HG02884 (cell line): ENCODE results near the gene SRGAP3.

Experiments used
- ATAC-seq: cut with Tn5 transposase; IDR thresholded peaks from one replicate; pipeline ENCODE4 v1.9.1; 2021; ENCODE audit warnings: mild to moderate bottlenecking, moderate library complexity; ENCODE audit not compliant: unreplicated experiment

The SRGAP3 gene

DNA sequence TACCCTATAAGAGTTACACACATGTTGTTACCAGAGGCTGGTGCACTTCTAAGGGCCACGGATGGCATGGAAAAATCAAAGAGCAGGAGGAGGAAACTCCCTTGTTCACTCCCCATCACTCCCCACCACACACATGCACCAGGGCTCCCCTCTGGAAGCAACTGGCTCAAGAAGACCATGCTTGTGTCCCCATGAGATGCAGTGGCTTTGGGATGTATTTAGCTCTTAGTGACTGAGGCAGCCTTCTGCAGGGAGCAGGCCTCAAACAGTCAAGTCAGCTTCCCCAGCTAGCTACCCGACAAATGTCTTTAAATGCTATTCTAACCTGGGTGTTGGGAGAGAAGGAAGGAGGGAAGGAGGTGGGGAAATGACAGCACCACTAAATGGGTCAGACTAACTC lies 253.2 kb downstream of the SRGAP3 start:
- no peak for ATAC-seq

DNA sequence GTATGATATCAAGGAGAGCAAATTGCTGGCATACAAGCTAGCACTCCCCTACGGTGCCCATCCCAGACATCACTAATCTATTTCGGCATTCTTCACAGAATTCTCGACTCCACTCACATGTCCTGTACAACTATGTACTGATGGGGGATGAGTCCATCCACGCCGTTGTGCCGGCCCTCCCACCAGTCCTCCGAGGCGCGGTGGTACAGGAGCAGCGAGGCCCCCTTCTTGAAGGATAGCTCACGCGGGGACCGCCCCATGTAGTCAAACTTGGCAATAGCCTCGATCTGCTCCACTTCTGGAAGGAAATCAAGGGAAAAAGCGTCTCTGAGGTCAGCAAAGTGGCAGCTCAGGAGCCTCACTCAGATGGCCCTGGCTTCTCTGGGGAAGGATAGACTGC lies 255.2 kb downstream of the SRGAP3 start:
- no peak for ATAC-seq

- no peak for ATAC-seq
Observed at GRCh38 chr3:8993331-8993730, 256.1 kb downstream of the SRGAP3 start.

DNA sequence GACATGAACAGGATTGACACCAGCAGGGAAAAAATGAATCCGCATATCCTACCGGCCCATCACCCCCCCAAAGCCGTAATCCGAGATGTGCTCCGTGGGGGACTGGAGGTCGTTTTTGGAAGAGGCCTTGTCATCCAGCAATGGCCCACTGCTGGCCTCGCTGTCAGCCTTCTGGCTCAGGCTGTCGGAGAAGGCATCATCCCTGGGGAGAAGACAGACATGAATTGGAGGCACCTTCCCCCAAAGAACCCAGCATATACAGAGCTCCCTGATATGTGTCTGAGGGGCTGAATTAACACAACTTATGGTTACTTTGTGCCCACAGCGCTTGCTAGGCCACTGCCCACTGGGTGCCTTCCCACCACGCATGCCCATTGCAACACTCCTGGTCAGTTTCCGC lies 256.6 kb downstream of the SRGAP3 start:
- no peak for ATAC-seq

- no peak for ATAC-seq
Observed at GRCh38 chr3:8992199-8992598, 257.2 kb downstream of the SRGAP3 start.

GRCh38 chr3:8990266-8991215 lies 258.9 kb downstream of the SRGAP3 start:
- ATAC-seq = no peak

DNA sequence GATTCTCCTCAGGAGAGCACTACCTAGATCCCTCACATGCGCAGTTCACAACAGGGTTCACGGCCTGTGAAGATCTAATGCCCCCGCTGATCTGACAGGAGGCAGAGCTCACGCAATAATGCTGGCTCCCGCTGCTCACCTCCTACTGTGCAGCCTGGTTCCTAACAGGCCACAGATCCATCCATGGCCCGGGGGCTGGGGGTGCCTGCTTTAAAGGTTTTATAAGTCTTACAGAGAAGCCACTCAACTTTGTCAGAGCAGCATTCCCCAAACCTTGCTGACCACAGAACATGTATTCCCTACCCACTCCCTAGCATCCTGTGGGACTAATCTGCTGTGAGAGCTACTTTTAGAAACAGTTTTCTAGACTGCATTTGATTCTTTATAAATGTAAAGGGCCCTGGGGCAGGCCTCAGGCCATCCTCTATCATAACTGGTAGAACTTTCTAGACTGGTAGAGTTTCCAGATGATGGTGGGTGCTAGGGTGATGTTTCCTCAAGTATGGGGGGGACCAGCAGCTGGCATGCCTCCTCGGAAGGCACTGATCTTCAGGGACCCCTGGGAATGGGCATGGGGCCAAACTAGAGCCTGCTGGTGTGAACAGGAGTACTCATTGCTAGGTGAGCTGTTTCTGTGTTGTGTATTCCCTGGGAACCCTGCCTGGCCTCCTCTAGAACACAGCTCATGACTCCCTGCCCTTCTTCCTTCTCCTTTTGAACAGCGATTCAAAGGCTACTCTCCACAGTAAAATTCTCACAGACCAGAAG lies 260.5 kb downstream of the SRGAP3 start:
- ATAC-seq = no peak

GRCh38 chr3:8988384-8988655 lies 261.1 kb downstream of the SRGAP3 start:
- no peak for ATAC-seq

- ATAC-seq = peak; percentile 90
Observed at GRCh38 chr3:8987645-8988383, 261.6 kb downstream of the SRGAP3 start.

- no peak for ATAC-seq
Observed at GRCh38 chr3:8987226-8987625, 262.2 kb downstream of the SRGAP3 start.

DNA sequence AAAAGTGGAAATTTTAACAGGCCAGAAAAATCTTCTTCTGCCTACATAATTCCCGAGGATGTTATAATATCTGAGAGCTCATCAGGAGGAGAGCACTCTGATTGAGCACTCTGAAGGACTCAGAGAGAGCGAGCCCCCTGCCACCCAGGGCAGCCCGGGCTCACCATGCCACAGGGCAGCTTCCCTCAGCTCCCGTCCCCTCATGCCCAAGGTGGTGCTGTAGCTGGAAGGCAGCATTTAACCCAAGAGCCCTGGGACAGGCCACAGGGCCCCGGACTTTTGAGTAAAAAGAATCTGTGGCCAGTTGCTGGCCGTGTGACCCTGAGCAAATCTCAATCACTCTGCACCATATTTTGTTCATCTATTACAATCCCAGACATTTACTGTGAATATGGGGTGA lies 262.7 kb downstream of the SRGAP3 start:
- no peak for ATAC-seq

DNA sequence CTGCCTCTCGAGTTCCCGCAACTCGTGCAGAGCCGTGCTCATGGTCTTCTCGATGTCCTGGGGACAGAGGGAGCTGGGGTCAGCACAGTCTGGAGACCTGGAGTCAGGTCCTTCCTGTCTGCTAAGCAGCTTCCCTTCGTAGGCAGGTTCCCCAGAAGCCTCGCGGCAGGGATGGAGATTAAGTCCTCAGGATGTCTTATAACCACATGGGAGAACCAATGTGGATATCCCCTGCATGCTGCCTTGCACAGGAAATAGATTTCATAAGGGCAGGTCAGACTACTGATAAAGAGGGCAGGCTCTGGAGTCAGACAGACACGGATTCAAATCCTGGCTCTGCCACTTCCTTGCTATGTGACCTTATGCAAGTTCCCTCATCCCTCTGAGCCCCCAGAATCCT lies 263.6 kb downstream of the SRGAP3 start:
- no peak for ATAC-seq

DNA sequence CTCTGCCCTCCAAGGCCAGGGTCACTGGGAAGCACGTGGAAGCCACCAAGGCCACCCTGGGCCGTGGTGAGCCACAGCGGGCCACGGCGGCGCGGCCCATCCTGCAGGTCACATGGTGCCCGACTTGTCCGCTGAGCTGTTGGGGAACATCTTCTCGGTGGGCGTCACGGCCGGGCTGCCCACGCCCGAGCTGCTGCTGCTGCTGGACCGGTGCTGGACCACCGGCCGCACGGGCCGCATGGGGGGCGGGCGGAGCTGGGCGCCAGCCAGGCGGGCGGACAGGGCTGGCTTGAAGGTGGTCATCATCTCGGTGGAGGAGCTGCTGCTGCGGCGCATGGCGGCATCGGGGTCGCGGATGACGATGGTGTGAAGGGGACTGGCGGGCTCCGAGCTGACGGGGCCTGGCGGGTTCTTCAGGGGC lies 264.0 kb downstream of the SRGAP3 start:
- no peak for ATAC-seq

GRCh38 chr3:8984526-8984925 lies 264.9 kb downstream of the SRGAP3 start:
- no peak for ATAC-seq

- ATAC-seq = no peak
Observed at GRCh38 chr3:8984081-8984480, 265.4 kb downstream of the SRGAP3 start.

DNA sequence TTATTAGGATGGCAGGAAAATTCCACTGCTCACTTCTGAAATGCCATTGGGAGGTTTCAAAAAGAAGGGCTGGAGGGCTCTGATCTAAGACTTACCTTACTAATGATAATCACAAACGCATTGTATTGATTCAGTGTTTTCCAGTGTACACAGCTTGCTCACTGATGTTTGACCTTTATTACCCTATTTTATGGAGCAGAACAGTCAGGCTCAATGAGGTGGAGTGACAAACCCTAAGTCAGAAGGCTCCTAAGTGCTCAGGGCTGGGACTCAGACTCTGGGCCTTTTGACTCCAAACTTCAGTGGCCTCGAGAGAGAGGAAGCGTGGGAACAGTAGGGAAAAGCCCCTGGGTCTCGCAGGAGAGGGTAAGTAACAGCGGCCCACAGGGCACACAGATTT lies 265.9 kb downstream of the SRGAP3 start:
- no peak for ATAC-seq

GRCh38 chr3:8983026-8983425 lies 266.4 kb downstream of the SRGAP3 start:
- ATAC-seq = no peak

DNA sequence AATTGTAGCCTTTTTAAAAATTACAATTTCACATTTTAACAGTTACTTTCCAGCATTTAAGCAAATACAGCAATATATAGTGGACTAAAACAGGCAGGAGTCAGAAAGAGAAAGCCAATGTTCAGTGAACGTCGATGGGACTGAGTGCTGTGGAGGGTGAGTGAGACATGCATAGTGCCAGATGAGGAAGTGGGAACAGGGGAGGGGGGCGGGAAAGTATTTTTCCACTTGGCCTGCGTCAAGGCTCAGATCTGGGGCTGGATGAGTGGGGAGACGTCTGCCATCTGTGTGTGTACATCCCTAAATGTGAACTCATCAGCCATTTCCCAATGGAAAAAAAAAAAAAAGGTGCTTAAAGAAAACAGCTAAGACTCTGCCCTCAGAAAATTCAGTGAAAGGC lies 266.9 kb downstream of the SRGAP3 start:
- ATAC-seq = peak; percentile 54

DNA sequence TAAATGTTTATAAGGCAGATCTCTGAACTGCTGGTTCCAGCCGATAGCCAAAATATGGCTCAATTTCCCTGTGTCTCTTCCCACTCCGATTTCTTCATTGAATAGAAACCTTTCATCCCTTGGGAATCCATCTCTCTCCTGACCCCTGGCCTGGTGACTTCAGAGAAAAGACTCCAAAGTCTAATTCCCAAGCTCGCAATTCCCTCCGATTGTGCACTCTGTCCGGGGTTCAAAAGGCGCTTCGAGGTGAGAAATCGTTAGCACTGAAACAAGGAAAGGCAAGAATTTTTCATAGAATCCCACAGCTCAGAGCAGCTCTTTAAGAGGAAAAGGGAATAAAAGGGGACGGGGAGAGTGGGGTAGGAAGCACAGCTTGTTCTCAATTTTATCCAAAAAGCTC lies 267.7 kb downstream of the SRGAP3 start:
- no peak for ATAC-seq

DNA sequence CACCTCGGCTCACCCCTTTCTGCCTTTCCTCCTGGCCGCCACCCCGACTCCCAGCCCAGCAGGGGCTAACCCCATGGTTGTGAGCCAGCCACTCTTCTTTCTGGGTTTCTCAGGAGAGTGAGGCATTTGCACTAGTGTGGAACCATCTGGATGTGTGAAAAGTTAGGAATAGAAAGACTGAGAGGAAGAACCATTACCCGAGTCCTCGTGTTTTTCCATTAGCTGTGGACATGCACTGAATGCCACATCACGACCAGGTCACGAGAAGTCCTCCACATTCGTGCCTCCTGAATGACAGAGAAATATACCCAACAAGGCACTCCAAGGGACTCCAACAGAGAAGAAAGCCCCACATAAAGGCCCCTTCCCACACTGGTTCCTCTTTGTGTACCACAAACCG lies 268.1 kb downstream of the SRGAP3 start:
- ATAC-seq = no peak

DNA sequence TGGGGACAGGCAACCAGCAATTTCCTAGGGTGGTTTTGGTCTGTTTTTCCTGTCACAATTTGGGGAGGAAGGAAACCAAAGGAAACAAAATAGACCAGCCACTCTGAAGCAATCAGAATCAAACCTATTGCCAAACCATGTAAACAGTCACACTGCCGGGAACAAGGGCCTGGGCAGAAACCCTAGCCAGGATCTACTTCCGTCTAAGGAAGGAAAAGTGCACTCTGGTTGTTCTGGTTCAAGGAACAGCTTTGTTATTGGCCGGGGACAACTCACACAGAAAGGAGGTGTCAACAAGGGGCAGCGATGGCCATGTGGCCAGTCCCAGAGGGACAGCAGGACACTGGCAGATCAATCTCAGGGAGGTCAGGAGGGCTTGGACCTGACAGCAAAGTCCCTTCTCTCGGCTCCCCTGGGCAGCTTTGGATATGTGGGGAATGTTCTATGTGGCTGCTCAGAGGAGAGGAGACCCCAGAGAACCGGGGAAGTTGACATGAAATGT lies 268.6 kb downstream of the SRGAP3 start:
- no peak for ATAC-seq
